MM.1S (cell line): ENCODE results near the gene ABHD1.

Experiments used
- CTCF ChIP-seq: fragments of 300-600 bp; sonication (generic); IDR thresholded peaks from 2 replicates; pipeline ENCODE4 v1.5.1; 2016; ENCODE audit warnings: antibody characterized with exemption, low read length, mixed read lengths
- EZH2 ChIP-seq: fragments of 300-600 bp; sonication (generic); optimal IDR thresholded peaks from 2 replicates; pipeline ENCODE3; 2017; ENCODE audit warnings: low read depth, mild to moderate bottlenecking, antibody characterized with exemption, low read length, mixed read lengths

DNA sequence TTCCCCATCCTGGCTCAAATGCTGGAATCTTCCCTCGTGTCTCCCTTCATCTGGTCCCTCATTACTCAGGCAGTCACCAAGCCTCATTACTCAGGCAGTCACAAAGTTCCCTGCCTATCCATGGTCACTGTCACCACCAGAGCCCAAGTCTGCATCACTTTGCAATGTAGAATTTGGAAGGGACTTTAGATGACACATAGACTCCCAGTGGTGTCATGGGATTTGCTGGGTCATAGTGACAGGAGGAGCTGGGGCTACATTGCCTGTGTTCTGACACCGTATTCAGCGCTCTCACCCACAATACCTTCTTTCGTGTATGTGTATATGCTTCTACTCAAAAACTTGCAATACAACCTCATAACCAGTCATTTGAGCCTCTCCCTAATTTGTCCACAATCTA is 47.3 kb upstream of the ABHD1 start:
- no peak for TF ChIP-seq CTCF
- TF ChIP-seq EZH2 = no peak
